Cerebellar nuclear complex (tissue), 1 donor: ENCODE data around the gene LMNB1.
"Not testable (repeated sequence)": the region's sequence is repeated elsewhere in the genome, so short reads cannot be mapped to it uniquely, and the experiment has no call there.

Source experiments
- DNase-seq, 2 experiments: peaks; one replicate each; lab custom pipeline; 2025; lab: John Stamatoyannopoulos, UW

The LMNB1 gene, protein sequence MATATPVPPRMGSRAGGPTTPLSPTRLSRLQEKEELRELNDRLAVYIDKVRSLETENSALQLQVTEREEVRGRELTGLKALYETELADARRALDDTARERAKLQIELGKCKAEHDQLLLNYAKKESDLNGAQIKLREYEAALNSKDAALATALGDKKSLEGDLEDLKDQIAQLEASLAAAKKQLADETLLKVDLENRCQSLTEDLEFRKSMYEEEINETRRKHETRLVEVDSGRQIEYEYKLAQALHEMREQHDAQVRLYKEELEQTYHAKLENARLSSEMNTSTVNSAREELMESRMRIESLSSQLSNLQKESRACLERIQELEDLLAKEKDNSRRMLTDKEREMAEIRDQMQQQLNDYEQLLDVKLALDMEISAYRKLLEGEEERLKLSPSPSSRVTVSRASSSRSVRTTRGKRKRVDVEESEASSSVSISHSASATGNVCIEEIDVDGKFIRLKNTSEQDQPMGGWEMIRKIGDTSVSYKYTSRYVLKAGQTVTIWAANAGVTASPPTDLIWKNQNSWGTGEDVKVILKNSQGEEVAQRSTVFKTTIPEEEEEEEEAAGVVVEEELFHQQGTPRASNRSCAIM

DNA sequence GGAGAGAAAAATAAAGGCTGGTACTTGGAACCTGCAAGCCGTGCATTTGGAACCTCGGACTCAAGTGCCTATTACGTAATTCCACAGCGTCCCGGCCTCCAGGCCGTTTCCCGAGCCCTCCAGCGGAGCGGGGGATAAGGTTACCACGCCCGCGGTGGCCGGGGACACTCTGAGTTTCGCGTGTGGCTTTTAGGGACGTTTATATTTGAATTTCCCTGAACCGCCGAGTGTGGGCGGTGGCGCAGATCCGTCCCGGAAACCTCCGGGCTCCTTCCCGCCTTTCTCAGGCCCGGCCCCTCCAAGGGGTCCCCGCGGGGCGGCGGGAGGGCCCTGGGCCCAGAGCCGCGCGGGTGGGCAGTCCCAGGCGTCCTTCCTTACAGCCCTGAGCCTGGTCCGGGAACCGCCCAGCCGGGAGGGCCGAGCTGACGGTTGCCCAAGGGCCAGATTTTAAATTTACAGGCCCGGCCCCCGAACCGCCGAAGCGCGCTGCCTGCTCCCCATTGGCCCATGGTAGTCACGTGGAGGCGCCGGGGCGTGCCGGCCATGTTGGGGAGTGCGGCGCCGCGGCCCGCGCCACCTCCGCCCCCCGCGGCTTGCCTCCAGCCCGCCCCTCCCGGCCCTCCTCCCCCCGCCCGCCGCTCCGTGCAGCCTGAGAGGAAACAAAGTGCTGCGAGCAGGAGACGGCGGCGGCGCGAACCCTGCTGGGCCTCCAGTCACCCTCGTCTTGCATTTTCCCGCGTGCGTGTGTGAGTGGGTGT, at the start of gene LMNB1:
LMNB1 (plus strand) TSS at position 638 of the 758 bp plus-strand sequence. CDS start 373 bp downstream, outside the sequence.
- DNase-seq, result peak; percentile 19 to 58

DNA sequence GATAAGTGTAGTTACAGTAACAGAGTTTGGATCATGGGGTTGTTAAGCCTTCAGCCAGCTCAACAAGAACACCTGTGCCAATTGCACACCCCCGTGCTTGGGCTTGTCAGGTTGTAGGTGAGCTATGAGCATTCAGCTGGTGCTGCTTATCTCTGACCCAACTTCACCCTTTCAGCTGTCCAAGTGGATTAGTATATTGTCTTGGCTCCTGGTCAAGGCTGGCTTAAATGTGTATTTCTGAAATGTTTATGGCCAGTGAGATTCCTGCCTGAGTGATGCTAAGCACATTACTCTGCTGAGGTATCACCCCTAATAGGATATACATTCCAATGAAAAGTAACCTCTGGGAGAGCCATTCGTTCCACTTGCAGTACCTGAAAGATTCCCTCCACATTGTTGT, 44.2 kb upstream of the LMNB1 start:
- no peak for DNase-seq

DNA sequence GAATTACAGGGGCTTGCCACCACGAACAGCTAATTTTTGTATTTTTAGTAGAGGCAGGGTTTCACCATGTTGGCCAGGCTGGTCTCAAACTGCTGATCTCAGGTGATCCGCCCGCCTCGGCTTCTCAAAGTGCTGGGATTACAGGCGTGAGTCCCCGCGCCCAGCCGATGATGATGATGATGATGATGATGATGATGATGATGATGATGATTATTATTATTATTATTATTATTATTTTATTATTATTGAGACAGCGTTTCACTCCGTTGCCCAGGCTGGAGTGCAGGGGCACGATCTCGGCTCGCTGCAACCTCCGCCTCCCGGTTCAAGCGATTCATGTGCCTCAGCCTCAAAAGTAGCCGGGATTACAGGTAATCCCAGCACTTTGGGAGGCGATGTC, 42.4 kb upstream of the LMNB1 start:
- DNase-seq, result not testable (repeated sequence)

DNA sequence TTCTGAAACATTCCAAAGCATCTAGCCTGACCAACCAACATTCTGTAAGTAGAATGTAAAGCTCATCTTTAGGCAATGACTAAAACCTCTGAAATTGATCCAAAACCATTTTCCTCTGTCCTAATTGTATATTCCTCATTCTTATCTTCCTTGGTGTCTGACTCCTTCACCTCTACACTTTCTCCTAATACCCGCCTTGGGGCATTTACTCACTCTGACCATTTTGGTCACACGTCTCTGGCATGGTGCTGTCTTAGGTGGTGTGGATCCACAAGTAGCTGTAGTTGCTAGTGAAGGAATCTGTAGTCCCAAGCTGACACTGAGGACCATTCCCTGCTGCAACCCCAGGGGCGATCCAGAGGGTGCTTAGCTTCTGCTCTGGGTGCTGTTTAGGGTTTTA, 40.8 kb upstream of the LMNB1 start:
- no peak for DNase-seq

DNA sequence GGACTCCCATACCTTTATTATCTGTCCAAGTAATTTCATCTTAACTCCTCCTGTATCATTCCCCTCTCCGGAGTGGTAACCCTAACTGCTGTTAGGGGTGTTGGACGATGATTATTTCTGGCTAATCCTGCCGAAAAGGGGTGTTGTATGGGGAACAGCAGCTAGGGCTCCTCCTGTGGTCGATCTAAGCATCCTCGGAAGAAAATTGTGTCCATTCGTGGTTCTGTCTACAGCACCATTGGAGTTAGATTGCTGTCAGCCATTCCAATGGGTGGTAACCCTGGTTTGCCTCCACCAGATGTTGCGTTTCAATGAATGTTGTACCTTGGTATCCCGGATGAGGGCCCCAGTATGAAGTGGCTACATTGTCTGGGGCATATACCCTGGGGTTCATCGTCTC, 35.6 kb upstream of the LMNB1 start:
- no peak for DNase-seq

DNA sequence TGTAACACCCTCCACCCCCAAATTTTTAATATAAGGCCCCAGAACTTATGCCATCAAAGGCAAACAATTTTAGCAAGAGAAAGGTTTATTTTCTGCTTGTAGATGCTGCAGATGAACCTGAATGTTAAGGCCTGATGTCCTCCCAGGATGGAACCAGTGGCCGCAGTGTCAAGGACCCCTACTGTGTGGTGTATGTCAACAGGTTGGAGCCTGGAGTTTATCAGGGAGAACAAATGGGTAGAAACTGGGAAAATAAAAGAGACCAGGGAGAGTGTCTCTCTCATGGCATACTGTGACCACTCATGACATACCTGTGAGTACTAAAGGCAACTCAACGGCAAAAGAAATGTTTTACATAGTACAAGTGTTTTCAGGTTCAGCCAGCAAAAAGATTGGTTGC, 34.5 kb upstream of the LMNB1 start:
- DNase-seq, result no peak

DNA sequence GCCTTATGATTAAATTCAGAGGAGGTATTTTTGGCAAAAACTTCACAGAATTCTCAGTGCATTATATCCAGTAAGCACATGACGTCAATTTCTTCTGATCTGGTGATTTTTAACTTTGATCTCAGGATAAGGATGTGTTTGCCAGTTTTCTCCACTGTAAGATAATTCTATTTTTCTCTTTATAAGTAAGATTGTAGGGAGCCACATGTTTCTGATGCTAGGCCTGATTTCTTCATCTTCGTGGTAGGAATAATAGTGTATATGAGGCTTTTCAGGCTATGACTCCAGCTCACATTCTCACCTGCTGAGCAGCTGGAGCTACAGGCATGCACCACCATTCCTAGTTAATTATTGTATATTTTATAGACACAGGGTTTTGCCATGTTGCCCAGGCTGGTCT, 32.1 kb upstream of the LMNB1 start:
- no peak for DNase-seq

DNA sequence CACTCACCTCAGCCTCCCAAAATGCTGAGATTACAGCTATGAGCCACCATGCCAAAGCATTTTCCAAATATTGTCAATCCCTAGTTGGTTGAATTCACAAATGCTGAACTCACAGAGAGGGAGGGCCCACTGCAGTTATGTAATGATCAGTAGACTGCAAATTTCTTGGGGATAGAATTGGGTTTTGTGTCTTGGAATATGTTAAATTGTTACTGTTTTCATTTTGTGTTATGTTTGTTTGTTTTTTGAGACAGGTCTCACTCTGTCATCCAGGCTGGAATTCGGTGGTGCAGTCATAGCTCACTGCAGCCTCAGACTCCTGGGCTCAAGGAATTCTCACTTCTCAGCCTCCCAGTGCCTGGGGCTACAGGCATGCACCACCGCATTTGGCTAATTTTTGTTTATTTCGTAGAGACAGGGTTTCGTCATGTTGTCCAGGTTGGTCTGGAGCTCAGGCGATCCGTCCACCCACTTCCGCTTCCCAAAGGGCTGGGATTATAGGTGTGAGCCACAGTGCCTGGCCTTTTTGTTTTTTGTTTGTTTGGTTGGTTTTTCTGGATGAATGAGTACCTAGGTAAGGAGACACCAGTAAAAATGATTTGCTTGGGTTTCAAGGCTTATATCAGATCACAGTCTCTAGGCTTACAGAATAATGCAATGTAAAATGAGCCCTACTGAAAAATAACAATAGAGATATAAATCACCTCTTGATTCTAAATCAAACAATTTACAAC, 31.5 kb upstream of the LMNB1 start:
- no peak for DNase-seq

DNA sequence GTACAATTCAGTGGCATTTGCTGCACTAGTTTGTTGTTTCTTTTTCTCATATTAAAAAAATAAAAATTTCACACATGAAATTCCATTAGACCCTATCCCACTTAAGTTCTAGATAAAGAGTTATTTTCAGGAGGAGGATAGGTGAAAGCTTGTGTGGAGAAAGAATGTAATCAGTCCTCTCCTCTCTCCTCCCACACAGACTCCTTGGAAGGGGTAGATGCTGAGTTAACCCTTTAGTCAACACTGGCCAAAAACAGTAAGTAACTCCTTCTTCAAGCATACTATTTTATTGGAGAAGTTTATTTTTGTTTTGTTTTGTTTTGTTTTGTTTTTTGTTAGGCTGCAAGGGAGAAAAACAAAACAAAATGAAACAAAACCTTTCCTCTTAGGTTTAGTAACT, 30.6 kb upstream of the LMNB1 start:
- DNase-seq, result no peak

DNA sequence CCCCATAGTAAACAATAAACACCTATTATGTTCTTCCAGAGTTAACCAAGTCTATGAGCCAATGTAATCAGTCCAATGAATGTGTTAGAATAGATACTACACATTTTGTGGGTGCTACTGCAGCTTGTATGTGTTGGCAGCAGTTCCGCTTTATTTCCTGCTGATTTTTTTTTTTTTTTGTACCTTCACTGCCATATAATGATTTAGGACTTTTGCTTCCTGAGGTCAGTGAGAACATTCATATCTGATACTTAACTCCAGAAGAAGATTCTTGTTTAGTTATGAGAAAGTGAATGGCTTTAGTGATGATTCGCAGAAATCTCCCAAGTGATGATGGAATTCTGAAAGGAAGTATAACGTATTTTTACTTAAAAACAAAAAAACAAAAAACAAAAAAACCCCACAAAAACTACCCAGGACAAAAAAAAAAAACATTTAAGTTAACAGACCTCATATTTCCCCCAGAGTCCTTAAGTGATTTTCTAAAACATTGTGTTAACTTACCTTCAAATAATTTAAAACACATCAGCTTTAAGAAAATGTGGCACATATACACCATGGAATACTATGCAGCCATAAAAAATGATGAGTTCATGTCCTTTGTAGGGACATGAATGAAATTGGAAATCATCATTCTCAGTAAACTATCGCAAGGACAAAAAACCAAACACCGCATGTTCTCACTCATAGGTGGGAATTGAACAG, 24.7 kb upstream of the LMNB1 start:
- no peak for DNase-seq

DNA sequence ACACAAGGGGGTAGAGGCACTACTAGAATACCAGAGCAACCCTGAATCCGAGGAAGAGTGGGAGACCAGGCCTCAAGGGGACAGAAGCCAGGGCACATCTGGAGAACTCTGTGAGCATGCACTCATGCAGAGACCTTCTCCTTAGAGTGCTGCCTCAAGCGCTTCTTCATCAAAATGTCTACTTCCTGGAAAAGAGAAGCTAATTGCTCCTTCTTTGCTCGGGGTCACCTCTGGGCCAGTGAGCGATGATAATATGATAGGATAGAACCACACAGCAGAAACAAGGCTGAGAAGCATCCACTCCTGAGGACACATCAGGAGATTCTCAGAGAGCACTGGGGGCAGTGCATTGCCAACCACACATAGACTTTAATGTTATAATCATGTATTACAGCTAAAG, 23.7 kb upstream of the LMNB1 start:
- DNase-seq, result no peak

DNA sequence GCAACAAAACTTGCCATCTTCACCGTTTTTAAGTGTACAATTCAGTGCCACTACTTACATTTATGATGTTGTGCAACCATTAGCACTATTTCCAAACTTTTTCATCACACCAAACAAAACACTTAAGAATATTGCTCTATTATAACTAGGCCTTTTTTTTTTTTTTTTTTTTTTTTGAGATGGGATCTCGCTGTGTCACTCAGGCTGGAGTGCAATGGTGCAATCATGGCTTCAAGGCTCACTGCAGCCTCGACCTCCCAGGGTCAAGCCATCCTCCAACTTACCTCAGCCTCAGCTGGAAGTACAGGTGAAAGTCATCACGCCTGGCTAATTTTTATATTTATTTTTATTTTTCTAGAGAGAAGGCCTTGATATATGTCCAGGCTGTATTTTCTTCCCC, 22.3 kb upstream of the LMNB1 start:
- DNase-seq, result no peak

DNA sequence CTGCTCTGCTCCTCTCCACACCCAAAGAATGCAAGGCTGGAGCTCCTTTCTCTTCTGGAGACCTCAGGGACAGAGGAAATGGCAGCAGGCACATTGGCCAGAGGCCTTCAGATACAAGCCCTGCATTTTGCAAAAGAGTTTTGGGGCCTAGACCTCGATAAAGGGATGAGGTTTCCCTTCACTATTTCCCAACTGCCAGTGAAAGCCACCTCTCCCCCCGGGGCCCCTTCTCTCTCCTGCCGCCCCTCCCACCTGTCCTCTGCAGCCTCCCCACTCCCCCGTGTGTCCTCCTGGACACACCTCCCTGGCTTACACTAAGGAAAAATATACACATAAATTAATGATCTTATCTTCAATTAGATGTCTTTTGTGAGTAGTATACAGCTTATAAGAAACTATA, 21.3 kb upstream of the LMNB1 start:
- DNase-seq, result no peak

DNA sequence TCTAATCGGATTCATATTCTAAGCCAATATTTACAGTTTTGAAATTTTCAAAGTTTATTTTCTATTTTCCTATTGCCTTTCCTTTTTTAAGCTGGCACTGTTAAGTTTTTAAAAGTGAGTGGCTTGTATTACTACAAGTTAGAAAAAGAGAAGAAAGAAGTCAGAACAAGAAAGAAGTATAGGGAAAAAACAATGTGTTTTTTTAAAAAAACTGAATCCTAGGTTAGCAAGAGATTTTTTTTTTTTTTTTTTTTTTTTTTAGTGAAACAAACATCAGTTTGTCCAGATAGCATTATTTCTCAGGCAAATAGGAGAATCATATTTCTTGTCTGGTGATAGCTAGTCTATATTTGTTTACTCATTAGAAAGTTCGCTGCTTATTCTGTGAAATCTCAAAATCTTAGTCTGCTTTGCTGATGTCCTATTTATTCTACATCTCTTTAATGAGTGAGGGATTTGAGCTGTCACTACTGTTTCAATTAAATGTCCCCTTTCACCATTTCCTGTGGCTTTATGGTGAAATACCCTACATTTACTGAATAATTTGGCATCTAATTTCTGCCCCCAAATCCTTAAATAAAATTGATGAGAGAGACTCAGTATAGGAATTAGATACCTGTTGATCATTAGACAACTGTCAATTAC, 19.1 kb upstream of the LMNB1 start:
- DNase-seq, result no peak

DNA sequence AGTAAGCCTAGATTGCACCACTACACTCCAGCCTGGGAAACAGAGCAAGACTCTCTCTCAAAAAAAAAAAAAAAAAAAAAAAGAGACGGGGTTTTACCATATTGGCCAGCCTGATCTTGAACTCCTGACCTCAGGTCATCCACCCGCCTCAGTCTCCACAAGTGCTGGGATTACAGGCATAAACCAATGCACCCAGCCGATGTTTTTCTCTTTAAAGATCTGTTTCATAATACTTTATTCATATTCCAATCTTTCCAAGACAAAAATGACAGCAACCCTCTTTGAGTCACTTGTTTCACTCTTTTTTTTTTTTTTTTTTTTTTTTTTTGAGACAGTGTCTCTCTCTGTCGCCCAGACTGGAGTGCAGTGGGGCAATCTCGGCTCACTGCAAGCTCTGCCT, 13.6 kb upstream of the LMNB1 start:
- DNase-seq, result no peak

DNA sequence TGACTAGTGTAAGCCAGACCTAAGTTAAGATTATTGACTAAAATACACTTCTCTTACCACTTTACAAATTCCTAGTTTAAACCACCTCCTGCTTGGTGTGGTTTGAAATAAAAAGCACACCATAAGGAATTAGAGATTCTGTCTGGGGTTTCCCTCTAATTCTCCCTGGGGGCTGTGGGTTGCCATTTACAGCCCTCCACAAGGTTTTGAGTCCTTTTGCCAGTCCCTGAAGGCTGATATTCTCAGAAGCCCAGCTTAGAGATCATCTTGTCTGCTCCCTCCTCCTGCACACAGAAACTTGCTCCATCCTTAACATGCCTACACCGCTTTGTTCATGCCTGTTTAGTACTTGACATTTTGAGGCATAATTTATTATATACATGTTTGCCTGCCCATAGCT, 7.2 kb upstream of the LMNB1 start:
- DNase-seq, result no peak

DNA sequence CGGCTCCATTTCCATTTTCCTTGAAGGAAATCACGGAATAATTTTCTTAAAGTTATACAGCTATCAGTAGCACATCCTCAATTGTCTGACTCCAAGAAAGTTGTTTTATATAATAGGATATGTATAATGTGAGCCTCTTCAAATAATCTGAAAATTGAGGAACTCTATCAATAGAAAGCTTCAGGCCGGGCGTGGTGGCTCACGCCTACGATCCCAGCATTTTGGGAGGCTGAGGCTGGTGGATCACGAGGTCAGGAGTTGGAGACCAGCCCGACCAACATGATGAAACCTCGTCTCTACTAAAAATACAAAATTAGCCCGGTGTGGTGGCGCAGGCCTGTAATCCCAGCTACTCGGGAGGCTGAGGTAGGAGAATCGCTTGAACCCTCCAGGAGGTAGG, 3.4 kb upstream of the LMNB1 start:
- not testable (repeated sequence) for DNase-seq

DNA sequence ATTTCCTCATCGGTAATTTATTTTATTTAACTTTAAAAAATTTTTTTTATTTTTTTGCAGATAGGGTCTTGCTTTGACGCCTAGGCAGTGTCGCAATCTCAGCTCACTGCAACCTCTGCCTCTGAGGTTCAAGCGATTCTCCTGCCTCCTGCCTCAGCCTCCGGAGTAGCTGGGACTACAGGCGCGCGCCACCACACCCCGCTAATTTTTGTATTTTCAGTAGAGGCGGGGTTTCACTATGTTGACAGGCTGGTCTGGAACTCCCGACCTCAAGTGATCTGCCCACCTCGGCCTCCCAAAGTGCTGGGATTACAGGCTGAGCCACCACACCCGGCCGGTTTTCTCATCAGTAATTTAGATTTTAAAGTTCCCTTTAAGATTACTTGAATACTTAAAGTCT, 2.3 kb upstream of the LMNB1 start:
- DNase-seq, result not testable (repeated sequence)

DNA sequence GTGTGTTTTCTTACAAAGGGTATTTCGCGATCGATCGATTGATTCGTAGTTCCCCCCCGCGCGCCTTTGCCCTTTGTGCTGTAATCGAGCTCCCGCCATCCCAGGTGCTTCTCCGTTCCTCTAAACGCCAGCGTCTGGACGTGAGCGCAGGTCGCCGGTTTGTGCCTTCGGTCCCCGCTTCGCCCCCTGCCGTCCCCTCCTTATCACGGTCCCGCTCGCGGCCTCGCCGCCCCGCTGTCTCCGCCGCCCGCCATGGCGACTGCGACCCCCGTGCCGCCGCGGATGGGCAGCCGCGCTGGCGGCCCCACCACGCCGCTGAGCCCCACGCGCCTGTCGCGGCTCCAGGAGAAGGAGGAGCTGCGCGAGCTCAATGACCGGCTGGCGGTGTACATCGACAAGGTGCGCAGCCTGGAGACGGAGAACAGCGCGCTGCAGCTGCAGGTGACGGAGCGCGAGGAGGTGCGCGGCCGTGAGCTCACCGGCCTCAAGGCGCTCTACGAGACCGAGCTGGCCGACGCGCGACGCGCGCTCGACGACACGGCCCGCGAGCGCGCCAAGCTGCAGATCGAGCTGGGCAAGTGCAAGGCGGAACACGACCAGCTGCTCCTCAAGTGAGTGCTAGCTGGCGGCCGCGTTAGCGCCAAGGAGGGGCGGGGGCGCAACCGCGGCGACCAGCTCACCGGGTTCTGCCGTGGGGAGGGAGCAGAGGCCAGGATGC, 480 bp downstream of the LMNB1 start:
- DNase-seq, result peak in 1 of 2 experiments; percentile 25

DNA sequence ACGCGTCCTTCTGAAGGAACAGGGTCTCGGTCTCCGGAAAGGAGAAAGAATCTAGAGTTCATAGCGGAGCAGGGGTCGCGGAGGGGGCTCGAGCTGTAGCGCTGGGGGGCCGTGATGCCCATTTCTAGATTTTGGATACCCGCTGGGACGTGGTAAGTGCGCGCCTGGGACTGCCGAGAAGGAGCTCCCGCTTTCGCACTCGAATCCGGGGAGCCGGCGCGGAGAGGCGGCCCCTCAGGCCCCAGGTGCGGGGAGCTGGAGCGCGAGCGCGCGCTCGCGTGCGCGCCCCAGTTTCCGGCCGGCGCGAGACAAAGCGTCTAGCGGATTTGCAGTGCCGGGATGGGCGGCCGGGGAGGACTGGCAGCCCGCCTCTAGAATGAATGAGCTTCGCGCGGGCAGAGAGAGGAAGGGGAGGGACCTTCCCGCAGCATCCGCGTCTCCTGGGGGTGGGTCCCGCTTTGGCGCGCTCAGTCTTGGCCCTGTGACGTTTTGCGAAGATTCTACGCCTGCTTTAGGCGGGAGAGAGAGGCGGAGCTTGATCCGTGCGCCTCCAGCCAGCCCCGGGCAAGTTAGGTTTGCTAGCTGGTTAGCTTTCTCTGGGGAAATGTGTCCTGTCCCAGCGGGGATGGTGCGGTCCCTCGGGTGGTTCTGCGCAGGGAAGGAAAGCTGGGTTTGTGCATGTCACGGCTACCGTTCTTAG, 1.2 kb downstream of the LMNB1 start:
- peak; percentile 60 to 72 for DNase-seq
